Stomach (tissue), 9 donors: ENCODE data around the gene PROCR. TPM values are rescaled to one million over a fixed set of nuclear protein-coding genes. Genes with fewer than 3 reads are reported as not detected.
A peak's percentile ranks its signal among the peaks of the same experiment; 100 is the strongest.

Experiments
- DNase-seq, 2 donors: peaks; one replicate each; pipeline versions ENCODE4 v3.0.0 to v3.0.0-alpha.2; 2013 to 2019
- H3K27ac ChIP-seq, 5 donors: fragments of 200-600 bp in 4 of 5; sonication (generic) in 4 of 5; one replicate each; pipeline ENCODE4 v1.5.1; 2013 to 2019; ENCODE audit warnings: mild to moderate bottlenecking in 1 of 5, moderate library complexity in 1 of 5
- H3K27me3 ChIP-seq, 3 donors: fragments of 200-600 bp; sonication (generic); one replicate each; pipeline ENCODE4 v1.5.1; 2017 to 2019; ENCODE audit warnings: mixed run types in 1 of 3
- H3K36me3 ChIP-seq, 4 donors: fragments of 200-600 bp; sonication (generic); 1 replicate in 3 of 4; 2 replicates in 1 of 4; pipeline ENCODE4 v1.5.1; 2016 to 2019
- H3K4me1 ChIP-seq, 4 donors: fragments of 200-600 bp; sonication (generic); one replicate each; pipeline ENCODE4 v1.5.1; 2016 to 2019
- H3K4me3 ChIP-seq, 4 donors: fragments of 200-600 bp; sonication (generic) in 3 of 4; one replicate each; pipeline ENCODE4 v1.5.1; 2016 to 2019; ENCODE audit warnings: mild to moderate bottlenecking in 1 of 4
- H3K9me3 ChIP-seq, 4 donors: fragments of 200-600 bp; sonication (generic); one replicate each; pipeline ENCODE4 v1.5.1; 2016 to 2019
- CTCF ChIP-seq, 7 experiments: fragments of 450-650 bp in 4 of 7; fragments of 200-600 bp in 3 of 7; sonication (generic) in 3 of 7; IDR thresholded peaks; one replicate each; pipeline ENCODE4 v1.5.1; 2016 to 2019; ENCODE audit warnings: antibody characterized with exemption in 7 of 7, control low read depth in 2 of 7, mild to moderate bottlenecking in 1 of 7
- EP300 ChIP-seq: sonication (generic); formaldehyde crosslinking; IDR thresholded peaks from one replicate; pipeline ENCODE4 v1.6.1; 2017; ENCODE audit warnings: antibody characterized with exemption
- POLR2A ChIP-seq, 4 donors: fragments of 450-650 bp; IDR thresholded peaks; one replicate each; pipeline ENCODE4 v1.6.1; 2016; ENCODE audit warnings: antibody characterized with exemption in 4 of 4, control low read depth in 2 of 4, mild to moderate bottlenecking in 1 of 4, moderate library complexity in 1 of 4
- POLR2AphosphoS5 ChIP-seq, 3 donors: sonication (generic); formaldehyde crosslinking; IDR thresholded peaks; one replicate each; pipeline ENCODE4 v1.6.1; 2016; ENCODE audit warnings: antibody characterized with exemption in 3 of 3
- WGBS, 5 donors: extraction: QIAGEN DNeasy Blood & Tissue Kit in 3 of 5; methylation state at CpG; one replicate each; pipeline versions ENCODE4 v1.1.5 to v1.1.7; 2013 to 2018; 5-methylcytosine and 5-hydroxymethylcytosine counted together
- intact Hi-C: fragments of 100-400 bp; cut with DNase I; formaldehyde crosslinking; loops from one replicate; pipeline ENCODE4 v1.15.1; 2023; ENCODE audit warnings: low total_unique reads
- polyA plus RNA-seq, 3 donors: library from polyadenylated mRNA; stranded (reverse); fragments of 200-250 nt; gene quantifications; one replicate each; pipeline ENCODE4 v1.2.3, GENCODE V29; 2013
- small RNA-seq, 4 donors: library from RNA; depleted of rRNA; stranded (forward); fragments of <200 nt; gene quantifications; one replicate each; pipeline ENCODE3, GENCODE V24; 2016
- total RNA-seq, 5 donors: library from RNA; depleted of rRNA; stranded (reverse); fragments of >200 nt; gene quantifications; one replicate each; pipeline versions ENCODE4 v1.1.0 to v1.2.3, GENCODE V29; 2014 to 2016
- donor health status: healthy with polysubstance abuse.
- donor health status: Bipolar disorder and iron deficiency.
- donor health status: healthy.

PROCR gene
- total and polyA plus RNA-seq, 8 donors: 4.0 to 37.6 (median 14.4) TPM

- no peak overlapping the region for H3K27ac ChIP-seq
- H3K9me3 ChIP-seq: no peaks in the 10 kb centered on the region
- TF ChIP-seq CTCF (IDR thresholded peaks at IDR 0.05) (no peak), POLR2AphosphoS5 (IDR thresholded peaks at IDR 0.05) (no peak), POLR2A (IDR thresholded peaks at IDR 0.05) (no peak), EP300 (no peak)
- peak overlapping the region in 2 of 4 donors; percentile 30 to 32 for H3K4me3 ChIP-seq
- no peaks in the 10 kb centered on the region for H3K36me3 ChIP-seq
- WGBS, 5 donors: 47 to 57% (median 52%) methylated on average over 9 of the region's 9 CpGs
- peaks cover 0 to 14% (median 11%) of the 10 kb centered on the region in 4 donors for H3K4me1 ChIP-seq
- peaks cover 0 to 22% (median 0%) of the 10 kb centered on the region in 3 donors for H3K27me3 ChIP-seq
- intact Hi-C loops: no loop called here
- peak in 1 of 2 donors; percentile 45 for DNase-seq
Observed at GRCh38 chr20:35225319-35226125, 53.6 kb downstream of the PROCR start.

DNA sequence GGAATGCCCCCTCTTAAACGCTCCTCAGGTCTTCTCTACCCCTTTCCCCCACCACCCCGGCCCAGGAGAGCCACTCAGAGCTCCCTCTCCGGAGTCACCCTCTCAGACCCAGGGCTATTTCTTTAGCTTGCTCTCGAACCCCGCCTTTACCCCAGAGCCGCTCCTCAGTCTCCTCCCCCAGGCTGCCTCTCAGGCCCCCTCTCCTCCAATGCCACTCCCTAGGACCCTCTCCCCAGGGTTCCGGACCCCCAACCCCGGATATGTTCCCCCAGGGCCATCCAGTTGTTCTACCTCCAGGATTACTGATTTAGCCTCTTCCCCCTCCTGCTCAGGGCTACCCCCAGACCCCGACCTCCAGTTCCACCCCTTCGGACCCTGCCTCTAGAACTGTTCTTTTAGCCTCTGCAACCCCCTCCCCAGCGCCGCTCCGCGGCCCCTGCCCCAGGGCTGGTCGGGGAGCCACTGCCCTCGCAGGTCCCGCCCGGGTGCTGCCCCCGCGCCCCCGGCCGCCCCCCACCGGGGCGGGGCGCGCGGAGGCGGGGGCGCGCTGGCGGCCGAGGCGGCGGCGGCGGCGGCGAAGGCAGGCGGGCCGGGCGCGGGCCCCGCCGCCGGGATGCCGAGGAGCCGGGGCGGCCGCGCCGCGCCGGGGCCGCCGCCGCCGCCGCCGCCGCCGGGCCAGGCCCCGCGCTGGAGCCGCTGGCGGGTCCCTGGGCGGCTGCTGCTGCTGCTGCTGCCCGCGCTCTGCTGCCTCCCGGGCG is 54.4 kb downstream of the PROCR start, which contains the start of gene MMP24:
Gene MMP24, plus strand, starts transcription at position 565 of the 758 bp plus-strand sequence. Its CDS starts 49 bp downstream, at position 614.
- H3K27me3 ChIP-seq: peaks cover 0 to 22% (median 0%) of the 10 kb centered on the region in 3 donors
- DNase-seq: peak in 1 of 2 donors; percentile 16

More for the DNA sequence above, 54.4 kb downstream of the PROCR start, which contains the start of gene MMP24:
- no peak within 1 kb of the TSS for H3K27ac ChIP-seq
- H3K4me1 ChIP-seq: peaks cover 0 to 14% (median 11%) of the 10 kb centered on the region in 4 donors
- no peaks in the 10 kb centered on the region for H3K9me3 ChIP-seq
- intact Hi-C loops: no loop called here
- TF ChIP-seq EP300: no peak
- no peak for TF ChIP-seq POLR2A (IDR thresholded peaks at IDR 0.05)
- no peak for TF ChIP-seq POLR2AphosphoS5 (IDR thresholded peaks at IDR 0.05)
- no peak for TF ChIP-seq CTCF (IDR thresholded peaks at IDR 0.05)
- WGBS, 5 donors: 3 to 10% (median 5%) methylated on average over 17 to 60 of the region's 70 CpGs
- H3K4me3 ChIP-seq: peak within 1 kb of the TSS; percentile 26 to 41 (median 34)
- H3K36me3 ChIP-seq: no peaks in the 10 kb centered on the region

Small RNA genes within 50 kb of the gene (small RNA-seq; reads per million reads assigned to genes)
- gene MT1P3 (0 reads per million in 4 donors), gene RNA5SP483 (0 reads per million in 4 donors)

Other genes starting within 250 kb of the PROCR start
- 100 to 1,000 TPM in 1 of 5 donors, 10 to 100 TPM in 4; 18.1 to 199 (median 54.6) TPM for gene GSS, start 216.3 kb upstream of the PROCR start, total RNA-seq
- 10 to 100 TPM; 41.5 to 45.8 (median 41.6) TPM for gene GSS, start 216.3 kb upstream of the PROCR start, polyA plus RNA-seq
- 1 to 10 TPM in 1 of 5 donors, under 1 TPM in 2, not detected in 2; 0.45 to 1.5 (median 0.58) TPM for gene MYH7B, start 216.2 kb upstream of the PROCR start, total RNA-seq
- gene MYH7B, start 216.2 kb upstream of the PROCR start, polyA plus RNA-seq: under 1 TPM; 0.15 to 0.68 (median 0.60) TPM
- 10 to 100 TPM; 26.3 to 89.0 (median 68.3) TPM for gene TRPC4AP, start 79.3 kb upstream of the PROCR start, total RNA-seq
- gene TRPC4AP, start 79.3 kb upstream of the PROCR start, polyA plus RNA-seq: 10 to 100 TPM; 26.2 to 37.4 (median 29.6) TPM
- gene EDEM2, start 24.7 kb upstream of the PROCR start, total RNA-seq: 10 to 100 TPM in 4 of 5 donors, 1 to 10 TPM in 1; 8.4 to 55.8 (median 15.8) TPM
- 10 to 100 TPM in 1 of 3 donors, 1 to 10 TPM in 2; 7.9 to 11.6 (median 9.2) TPM for gene EDEM2, start 24.7 kb upstream of the PROCR start, polyA plus RNA-seq
- 1 to 10 TPM in 3 of 5 donors, not detected in 2; 1.5 to 6.2 (median 2.7) TPM for gene MMP24, start 54.6 kb downstream of the PROCR start, total RNA-seq
- gene MMP24, start 54.6 kb downstream of the PROCR start, polyA plus RNA-seq: 1 to 10 TPM in 1 of 3 donors, under 1 TPM in 2; 0.15 to 1.7 (median 0.20) TPM
- gene MMP24OS, start 106.0 kb downstream of the PROCR start, total RNA-seq: 10 to 100 TPM; 16.2 to 70.7 (median 37.9) TPM
- 10 to 100 TPM; 27.3 to 82.4 (median 58.3) TPM for gene MMP24OS, start 106.0 kb downstream of the PROCR start, polyA plus RNA-seq
- 10 to 100 TPM; 16.3 to 99.5 (median 88.9) TPM for gene EIF6, start 112.7 kb downstream of the PROCR start, total RNA-seq
- 100 to 1,000 TPM; 123 to 163 (median 163) TPM for gene EIF6, start 112.7 kb downstream of the PROCR start, polyA plus RNA-seq
- not detected for gene FAM83C, start 120.4 kb downstream of the PROCR start, total RNA-seq
- 1 to 10 TPM in 1 of 3 donors, not detected in 2; 6.5 TPM for gene FAM83C, start 120.4 kb downstream of the PROCR start, polyA plus RNA-seq
- gene UQCC1, start 239.9 kb downstream of the PROCR start, total RNA-seq: 100 to 1,000 TPM in 1 of 5 donors, 10 to 100 TPM in 3, 1 to 10 TPM in 1; 9.3 to 194 (median 25.6) TPM
- 10 to 100 TPM; 13.9 to 27.7 (median 26.5) TPM for gene UQCC1, start 239.9 kb downstream of the PROCR start, polyA plus RNA-seq